Muscle layer of duodenum (tissue), 2 donors: ENCODE measurements around the gene BRMS1L.
A peak's percentile ranks its signal among the peaks of the same experiment; 100 is the strongest.

ENCODE experiments used
- H3K27ac ChIP-seq: one replicate; pipeline ENCODE4 v1.7.0; 2013; ENCODE audit warnings: mild to moderate bottlenecking, low read length
- H3K27me3 ChIP-seq: one replicate; pipeline ENCODE4 v1.7.0; 2013; ENCODE audit warnings: low read depth, mild to moderate bottlenecking, control low read depth, low read length
- H3K36me3 ChIP-seq, 2 donors: one replicate each; pipeline ENCODE4 v1.7.0; 2013; ENCODE audit warnings: low read length in 2 of 2, control low read depth in 1 of 2, mild to moderate bottlenecking in 1 of 2; ENCODE audit not compliant: insufficient read depth in 2 of 2, control insufficient read depth in 1 of 2
- H3K4me1 ChIP-seq, 2 donors: one replicate each; pipeline ENCODE4 v1.7.0; 2013; ENCODE audit warnings: low read length in 2 of 2, mild to moderate bottlenecking in 2 of 2, control low read depth in 1 of 2, moderate library complexity in 1 of 2; ENCODE audit not compliant: insufficient read depth in 2 of 2, control insufficient read depth in 1 of 2
- H3K4me3 ChIP-seq, 2 donors: one replicate each; pipeline ENCODE4 v1.7.0; 2013; ENCODE audit warnings: low read length in 2 of 2, low read depth in 1 of 2, mild to moderate bottlenecking in 1 of 2
- H3K9me3 ChIP-seq, 2 donors: one replicate each; pipeline ENCODE4 v1.7.0; 2013; ENCODE audit warnings: low read length in 2 of 2, control low read depth in 1 of 2, mild to moderate bottlenecking in 1 of 2; ENCODE audit not compliant: control insufficient read depth in 1 of 2
- donor health status: healthy.

Gene BRMS1L

GRCh38 chr14:35877276-35877675, 51.1 kb downstream of the BRMS1L start:
- no peaks in the 10 kb centered on the region for H3K27me3 ChIP-seq
- H3K27ac ChIP-seq: no peak overlapping the region
- no peaks in the 10 kb centered on the region for H3K9me3 ChIP-seq
- H3K4me1 ChIP-seq: peaks cover 8 to 14% of the 10 kb centered on the region in 2 donors
- no peaks in the 10 kb centered on the region for H3K36me3 ChIP-seq
- H3K4me3 ChIP-seq: no peak overlapping the region

- Histone ChIP-seq H3K27ac (peak overlapping the region; percentile 56), H3K4me3 (peak overlapping the region in 1 of 2 donors; percentile 30), H3K27me3 (no peaks in the 10 kb centered on the region), H3K36me3 (no peaks in the 10 kb centered on the region), H3K9me3 (no peaks in the 10 kb centered on the region), H3K4me1 (peaks cover 8 to 14% of the 10 kb centered on the region in 2 donors)
These were observed 52.4 kb downstream of the BRMS1L start for GRCh38 chr14:35878272-35879150.

- Histone ChIP-seq H3K4me3 (peak overlapping the region in 1 of 2 donors; percentile 30), H3K36me3 (no peaks in the 10 kb centered on the region), H3K27me3 (no peaks in the 10 kb centered on the region), H3K4me1 (peaks cover 8 to 14% of the 10 kb centered on the region in 2 donors), H3K9me3 (no peaks in the 10 kb centered on the region), H3K27ac (peak overlapping the region; percentile 56)
These were observed 53.1 kb downstream of the BRMS1L start for GRCh38 chr14:35879151-35879648.

GRCh38 chr14:35879654-35880249, 53.6 kb downstream of the BRMS1L start:
- no peaks in the 10 kb centered on the region for H3K9me3 ChIP-seq
- H3K4me1 ChIP-seq: peaks cover 8 to 14% of the 10 kb centered on the region in 2 donors
- H3K27ac ChIP-seq: no peak overlapping the region
- H3K36me3 ChIP-seq: no peaks in the 10 kb centered on the region
- H3K27me3 ChIP-seq: no peaks in the 10 kb centered on the region
- no peak overlapping the region for H3K4me3 ChIP-seq

- Histone ChIP-seq H3K4me1 (peaks cover 8 to 14% of the 10 kb centered on the region in 2 donors), H3K36me3 (no peaks in the 10 kb centered on the region), H3K27ac (no peak overlapping the region)
These were observed 55.1 kb downstream of the BRMS1L start for GRCh38 chr14:35881280-35881679.

GRCh38 chr14:35883677-35884293, 57.6 kb downstream of the BRMS1L start:
- H3K4me3 ChIP-seq: no peak overlapping the region
- no peaks in the 10 kb centered on the region for H3K27me3 ChIP-seq
- H3K27ac ChIP-seq: no peak overlapping the region
- no peaks in the 10 kb centered on the region for H3K9me3 ChIP-seq
- H3K4me1 ChIP-seq: peaks cover 4 to 11% of the 10 kb centered on the region in 2 donors
- H3K36me3 ChIP-seq: no peaks in the 10 kb centered on the region

More at GRCh38 chr14:35881280-35881679, 55.1 kb downstream of the BRMS1L start:
- H3K9me3 ChIP-seq: no peaks in the 10 kb centered on the region
- H3K4me3 ChIP-seq: no peak overlapping the region
- no peaks in the 10 kb centered on the region for H3K27me3 ChIP-seq

GRCh38 chr14:35890308-35890707, 64.2 kb downstream of the BRMS1L start:
- Histone ChIP-seq H3K4me1 (no peaks in the 10 kb centered on the region), H3K36me3 (no peaks in the 10 kb centered on the region), H3K27me3 (no peaks in the 10 kb centered on the region), H3K9me3 (peaks cover 0 to under 1% of the 10 kb centered on the region in 2 donors), H3K27ac (no peak overlapping the region), H3K4me3 (no peak overlapping the region)

GRCh38 chr14:35895256-35895655, 69.1 kb downstream of the BRMS1L start:
- Histone ChIP-seq H3K27ac (no peak overlapping the region), H3K9me3 (peaks cover 3 to 6% of the 10 kb centered on the region in 2 donors), H3K4me3 (no peak overlapping the region), H3K4me1 (no peaks in the 10 kb centered on the region), H3K27me3 (no peaks in the 10 kb centered on the region), H3K36me3 (no peaks in the 10 kb centered on the region)

- Histone ChIP-seq H3K36me3 (no peaks in the 10 kb centered on the region), H3K27ac (no peak overlapping the region), H3K4me1 (no peaks in the 10 kb centered on the region), H3K9me3 (peaks cover 3 to 6% of the 10 kb centered on the region in 2 donors), H3K4me3 (no peak overlapping the region), H3K27me3 (no peaks in the 10 kb centered on the region)
These were observed 71.5 kb downstream of the BRMS1L start for GRCh38 chr14:35897616-35898111.

GRCh38 chr14:35898217-35898775, 72.2 kb downstream of the BRMS1L start:
- H3K4me1 ChIP-seq: no peaks in the 10 kb centered on the region
- no peak overlapping the region for H3K27ac ChIP-seq
- peaks cover 3 to 6% of the 10 kb centered on the region in 2 donors for H3K9me3 ChIP-seq
- no peaks in the 10 kb centered on the region for H3K27me3 ChIP-seq
- H3K36me3 ChIP-seq: no peaks in the 10 kb centered on the region
- no peak overlapping the region for H3K4me3 ChIP-seq

GRCh38 chr14:35900741-35901140, 74.6 kb downstream of the BRMS1L start:
- Histone ChIP-seq H3K27ac (no peak overlapping the region), H3K4me3 (no peak overlapping the region), H3K4me1 (no peaks in the 10 kb centered on the region)

More at GRCh38 chr14:35900741-35901140, 74.6 kb downstream of the BRMS1L start:
- H3K36me3 ChIP-seq: no peaks in the 10 kb centered on the region
- no peaks in the 10 kb centered on the region for H3K27me3 ChIP-seq
- H3K9me3 ChIP-seq: peaks cover 0 to 6% of the 10 kb centered on the region in 2 donors
